Retinal pigment epithelial cell (primary cell): ENCODE results near the gene DST.
"Not testable (repeated sequence)": the region's sequence is repeated elsewhere in the genome, so short reads cannot be mapped to it uniquely, and the experiment has no call there.

Experiments
- DNase-seq: peaks from one replicate; pipeline ENCODE4 v3.0.0-alpha.2; 2010; ENCODE audit warnings: low read depth
- H3K4me3 ChIP-seq: 2 replicates; pipeline ENCODE4 v1.5.1; 2011; ENCODE audit warnings: mild to moderate bottlenecking, low read length, control low read depth, moderate library complexity
- TF ChIP-seq, protein P1 (sequence below): conservative IDR thresholded peaks from 2 replicates; pipeline ENCODE4 v1.5.1; 2011; ENCODE audit warnings: low read depth, low read length, control low read depth, inconsistent platforms

The DST gene

DNA sequence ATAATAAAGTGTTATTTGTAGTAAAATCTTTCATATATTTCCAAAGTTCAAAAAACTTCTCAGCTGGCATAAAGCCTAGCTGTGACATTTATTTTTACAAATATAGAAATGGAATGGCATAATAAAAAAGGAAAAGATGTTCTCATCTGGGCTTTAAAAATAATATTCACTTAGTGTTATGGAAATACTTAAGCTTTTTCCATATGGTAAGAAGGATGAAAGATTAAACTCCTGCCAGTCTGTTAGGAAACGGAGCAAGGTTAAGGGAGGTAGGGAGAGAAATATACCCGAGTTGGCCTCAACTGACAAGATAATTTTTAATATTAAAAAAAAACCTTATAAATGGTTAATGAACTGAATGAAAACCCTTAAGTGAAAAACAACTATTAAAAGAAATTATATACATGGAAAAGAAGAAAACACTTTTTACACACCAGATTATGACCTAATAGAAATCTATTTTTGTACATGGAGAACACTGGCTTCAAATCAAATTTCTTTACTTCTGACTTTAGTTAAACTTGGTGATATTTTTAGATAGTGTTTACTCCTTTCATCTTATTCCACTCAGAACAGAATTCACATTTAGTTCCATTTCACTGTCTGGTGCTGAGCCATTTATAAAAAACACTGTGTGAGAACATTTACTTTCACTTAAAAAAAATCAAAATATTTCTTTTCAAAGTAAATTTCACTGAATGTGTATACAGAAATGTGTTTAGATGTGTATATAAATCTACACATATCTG is 137.0 kb downstream of the DST start:
- H3K4me3 ChIP-seq, result no peak overlapping the region
- TF ChIP-seq, protein P1, sequence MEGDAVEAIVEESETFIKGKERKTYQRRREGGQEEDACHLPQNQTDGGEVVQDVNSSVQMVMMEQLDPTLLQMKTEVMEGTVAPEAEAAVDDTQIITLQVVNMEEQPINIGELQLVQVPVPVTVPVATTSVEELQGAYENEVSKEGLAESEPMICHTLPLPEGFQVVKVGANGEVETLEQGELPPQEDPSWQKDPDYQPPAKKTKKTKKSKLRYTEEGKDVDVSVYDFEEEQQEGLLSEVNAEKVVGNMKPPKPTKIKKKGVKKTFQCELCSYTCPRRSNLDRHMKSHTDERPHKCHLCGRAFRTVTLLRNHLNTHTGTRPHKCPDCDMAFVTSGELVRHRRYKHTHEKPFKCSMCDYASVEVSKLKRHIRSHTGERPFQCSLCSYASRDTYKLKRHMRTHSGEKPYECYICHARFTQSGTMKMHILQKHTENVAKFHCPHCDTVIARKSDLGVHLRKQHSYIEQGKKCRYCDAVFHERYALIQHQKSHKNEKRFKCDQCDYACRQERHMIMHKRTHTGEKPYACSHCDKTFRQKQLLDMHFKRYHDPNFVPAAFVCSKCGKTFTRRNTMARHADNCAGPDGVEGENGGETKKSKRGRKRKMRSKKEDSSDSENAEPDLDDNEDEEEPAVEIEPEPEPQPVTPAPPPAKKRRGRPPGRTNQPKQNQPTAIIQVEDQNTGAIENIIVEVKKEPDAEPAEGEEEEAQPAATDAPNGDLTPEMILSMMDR, result no peak
- DNase-seq, result no peak

DNA sequence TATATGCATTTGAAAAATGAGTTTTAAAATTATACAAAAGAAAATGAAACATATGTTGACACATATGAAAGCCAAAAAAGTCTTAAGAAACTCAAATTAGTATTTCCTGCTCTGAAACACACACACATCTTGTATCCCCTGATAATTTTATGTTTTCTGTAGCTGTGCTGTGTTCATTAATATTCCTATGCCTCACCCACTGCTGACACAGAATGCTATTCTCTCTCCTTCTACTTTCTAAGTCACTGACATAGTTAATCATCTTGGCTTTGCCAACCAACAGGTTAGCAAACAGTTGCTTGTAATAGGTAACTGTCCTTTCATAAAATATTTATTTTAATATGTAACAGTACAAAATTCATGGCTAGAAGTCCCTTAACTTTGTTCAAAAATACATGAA is 140.7 kb downstream of the DST start:
- DNase-seq, result no peak
- H3K4me3 ChIP-seq, result no peak overlapping the region
- TF ChIP-seq, protein P1, result no peak

DNA sequence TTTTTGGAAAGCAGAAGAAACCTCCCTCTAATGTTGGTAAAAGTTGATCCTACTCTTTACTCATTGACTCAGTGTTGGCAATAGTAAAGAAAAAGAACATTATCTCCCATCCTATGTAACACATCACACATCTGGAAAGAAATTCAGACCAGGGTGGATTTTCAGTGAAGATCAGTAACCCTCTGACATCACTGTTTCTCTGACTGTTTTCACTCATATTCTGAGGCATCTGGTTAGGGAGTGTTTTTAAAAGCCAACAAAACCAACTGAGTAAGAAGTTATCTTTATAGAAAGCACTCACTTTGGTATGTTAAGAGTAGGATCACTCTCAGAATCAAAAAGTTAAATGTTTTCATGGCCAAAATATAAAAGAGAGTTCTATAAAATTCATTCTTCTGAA is 143.6 kb downstream of the DST start:
- DNase-seq, result no peak
- TF ChIP-seq, protein P1, result no peak
- no peak overlapping the region for H3K4me3 ChIP-seq

DNA sequence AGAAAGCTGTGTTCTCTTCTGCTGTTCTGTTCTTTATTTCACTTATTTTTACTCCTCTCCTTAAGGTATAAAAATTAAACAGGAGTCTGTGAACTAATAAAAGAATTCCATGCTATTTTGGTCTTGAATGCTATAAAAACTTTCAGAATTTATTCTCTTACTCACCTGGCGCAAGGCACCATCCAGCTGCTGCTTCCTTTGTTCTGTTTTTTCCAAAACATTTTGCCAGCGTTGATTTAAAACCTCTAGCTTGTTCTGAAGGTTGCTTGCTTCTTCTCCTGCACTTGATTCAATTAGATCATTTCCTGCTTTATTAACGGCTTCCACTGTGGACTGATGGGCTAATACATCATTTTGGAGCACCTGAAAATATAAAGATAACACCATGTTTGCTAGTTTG is 145.0 kb downstream of the DST start:
- no peak for DNase-seq
- H3K4me3 ChIP-seq, result no peak overlapping the region
- TF ChIP-seq, protein P1, result no peak

DNA sequence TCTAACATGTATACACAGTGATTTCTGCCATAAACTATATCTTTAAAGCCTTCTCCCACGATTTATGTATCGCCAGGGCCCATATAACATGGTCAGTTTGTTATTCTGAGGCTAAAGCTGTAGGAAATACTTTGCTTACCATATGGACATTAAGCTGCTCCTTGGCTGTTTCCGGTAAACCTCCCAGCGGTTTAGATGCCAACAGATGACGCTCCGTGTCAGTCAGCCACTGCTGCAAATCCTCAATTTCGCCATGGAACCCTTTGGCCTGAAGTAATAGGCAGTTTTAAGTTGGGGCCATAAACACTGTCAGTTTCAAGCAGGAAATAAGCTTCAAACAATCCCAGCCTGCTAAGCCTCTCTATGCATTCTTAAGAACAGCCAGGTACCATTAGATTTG is 145.4 kb downstream of the DST start:
- TF ChIP-seq, protein P1, result no peak
- H3K4me3 ChIP-seq, result no peak overlapping the region
- DNase-seq, result no peak

DNA sequence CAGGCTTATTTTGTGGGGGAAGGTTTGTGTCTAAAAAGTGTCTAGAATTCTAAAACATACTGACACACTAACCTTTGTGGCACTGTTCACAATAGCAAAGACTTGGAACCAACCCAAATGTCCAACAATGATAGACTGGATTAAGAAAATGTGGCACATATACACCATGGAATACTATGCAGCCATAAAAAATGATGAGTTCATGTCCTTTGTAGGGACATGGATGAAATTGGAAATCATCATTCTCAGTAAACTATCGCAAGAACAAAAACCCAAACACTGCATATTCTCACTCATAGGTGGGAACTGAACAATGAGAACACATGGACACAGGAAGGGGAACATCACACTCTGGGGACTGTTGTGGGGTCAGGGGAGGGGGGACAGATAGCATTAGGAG is 146.0 kb downstream of the DST start:
- not testable (repeated sequence) for DNase-seq, H3K4me3 ChIP-seq

DNA sequence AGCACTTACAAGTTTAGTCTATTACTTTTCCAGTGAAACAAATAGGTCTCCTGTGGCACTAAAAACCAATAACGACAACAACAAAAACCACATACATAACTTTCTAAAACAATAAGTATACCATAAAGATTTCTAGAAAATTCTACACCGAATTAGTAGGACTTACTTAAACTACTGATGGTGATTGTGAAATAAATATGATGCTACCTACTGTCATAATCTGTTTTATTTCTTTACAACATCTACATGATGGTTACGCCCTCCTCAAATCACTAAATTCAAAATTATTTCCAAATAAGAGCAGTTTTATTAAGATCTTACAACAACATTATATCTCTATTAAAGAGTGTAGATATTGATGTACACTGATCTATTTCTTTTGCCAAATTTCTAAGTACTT is 147.0 kb downstream of the DST start:
- no peak for DNase-seq
- no peak overlapping the region for H3K4me3 ChIP-seq
- TF ChIP-seq, protein P1, result no peak
